ENCODE results near the gene TMEM200A.

DNA sequence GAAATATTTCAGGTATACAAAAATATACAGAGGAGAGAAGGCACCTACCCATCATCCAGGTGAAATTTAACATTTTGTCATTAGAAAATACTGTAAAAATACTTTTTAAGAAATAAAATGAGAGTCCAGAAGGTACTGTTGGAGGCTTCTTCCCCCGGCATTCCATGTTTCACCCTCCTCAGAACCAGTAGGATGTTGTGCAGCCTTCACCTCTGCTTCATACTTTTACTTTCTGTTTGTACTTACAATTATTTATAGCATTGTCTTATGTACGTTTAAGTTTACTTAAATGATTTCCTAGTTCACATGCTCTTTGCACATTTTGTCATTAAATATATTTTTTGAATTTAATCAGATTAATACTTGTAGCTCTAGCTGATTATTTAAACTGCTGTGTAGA lies 30.9 kb downstream of the TMEM200A start:
- TF ChIP-seq, protein P1, sequence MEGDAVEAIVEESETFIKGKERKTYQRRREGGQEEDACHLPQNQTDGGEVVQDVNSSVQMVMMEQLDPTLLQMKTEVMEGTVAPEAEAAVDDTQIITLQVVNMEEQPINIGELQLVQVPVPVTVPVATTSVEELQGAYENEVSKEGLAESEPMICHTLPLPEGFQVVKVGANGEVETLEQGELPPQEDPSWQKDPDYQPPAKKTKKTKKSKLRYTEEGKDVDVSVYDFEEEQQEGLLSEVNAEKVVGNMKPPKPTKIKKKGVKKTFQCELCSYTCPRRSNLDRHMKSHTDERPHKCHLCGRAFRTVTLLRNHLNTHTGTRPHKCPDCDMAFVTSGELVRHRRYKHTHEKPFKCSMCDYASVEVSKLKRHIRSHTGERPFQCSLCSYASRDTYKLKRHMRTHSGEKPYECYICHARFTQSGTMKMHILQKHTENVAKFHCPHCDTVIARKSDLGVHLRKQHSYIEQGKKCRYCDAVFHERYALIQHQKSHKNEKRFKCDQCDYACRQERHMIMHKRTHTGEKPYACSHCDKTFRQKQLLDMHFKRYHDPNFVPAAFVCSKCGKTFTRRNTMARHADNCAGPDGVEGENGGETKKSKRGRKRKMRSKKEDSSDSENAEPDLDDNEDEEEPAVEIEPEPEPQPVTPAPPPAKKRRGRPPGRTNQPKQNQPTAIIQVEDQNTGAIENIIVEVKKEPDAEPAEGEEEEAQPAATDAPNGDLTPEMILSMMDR (IDR thresholded peaks at IDR 0.05), result no peak
- TF ChIP-seq POLR2A (IDR thresholded peaks at IDR 0.05), result no peak
